Thymus (tissue), 11 donors: ENCODE measurements around the gene ARHGAP19. TPM values are rescaled to one million over a fixed set of nuclear protein-coding genes. Genes with fewer than 3 reads are reported as not detected.

Experiments used
- DNase-seq, 9 donors: peaks; one replicate each; pipeline ENCODE4 v3.0.0-alpha.2; 2013; ENCODE audit warnings: low spot score in 9 of 9, low read depth in 6 of 9, missing footprints in 1 of 9
- H3K27ac ChIP-seq, 2 donors: one replicate each; pipeline ENCODE4 v1.5.1; 2013; ENCODE audit warnings: control low read depth in 1 of 2, low read depth in 1 of 2, low read length in 1 of 2, mild to moderate bottlenecking in 1 of 2, moderate library complexity in 1 of 2
- H3K27me3 ChIP-seq, 2 donors: one replicate each; pipeline ENCODE4 v1.5.1; 2013; ENCODE audit warnings: low read length in 1 of 2; ENCODE audit not compliant: control insufficient read depth in 2 of 2, insufficient read depth in 1 of 2
- H3K36me3 ChIP-seq, 2 donors: one replicate each; pipeline ENCODE4 v1.5.1; 2013; ENCODE audit warnings: low read length in 1 of 2, mild to moderate bottlenecking in 1 of 2, moderate library complexity in 1 of 2; ENCODE audit not compliant: control insufficient read depth in 2 of 2, insufficient read depth in 2 of 2
- H3K4me1 ChIP-seq, 2 donors: one replicate each; pipeline ENCODE4 v1.5.1; 2013; ENCODE audit warnings: low read length in 2 of 2; ENCODE audit not compliant: control insufficient read depth in 2 of 2, insufficient read depth in 2 of 2
- H3K4me3 ChIP-seq, 2 donors: one replicate each; pipeline ENCODE4 v1.5.1; 2013; ENCODE audit warnings: low read length in 2 of 2, control low read depth in 1 of 2, mild to moderate bottlenecking in 1 of 2
- H3K9me3 ChIP-seq, 2 donors: one replicate each; pipeline ENCODE4 v1.5.1; 2013; ENCODE audit warnings: low read length in 1 of 2, mild to moderate bottlenecking in 1 of 2; ENCODE audit not compliant: control insufficient read depth in 2 of 2, insufficient read depth in 1 of 2
- WGBS: extraction: QIAGEN DNeasy Blood & Tissue Kit; methylation state at CpG from one replicate; pipeline ENCODE4 v1.1.7; 2013; 5-methylcytosine and 5-hydroxymethylcytosine counted together
- polyA plus RNA-seq: library from polyadenylated mRNA; stranded (reverse); fragments of 200-250 nt; gene quantifications from one replicate; pipeline ENCODE4 v1.2.3, GENCODE V29; 2013
- total RNA-seq: library from RNA; stranded (reverse); fragments of 120-200 nt; gene quantifications from one replicate; pipeline ENCODE4 v1.2.4, GENCODE V29; 2013
- donor health status: healthy.

Gene ARHGAP19
- total and polyA plus RNA-seq, 2 donors: 5.8 to 18.2 TPM

DNA sequence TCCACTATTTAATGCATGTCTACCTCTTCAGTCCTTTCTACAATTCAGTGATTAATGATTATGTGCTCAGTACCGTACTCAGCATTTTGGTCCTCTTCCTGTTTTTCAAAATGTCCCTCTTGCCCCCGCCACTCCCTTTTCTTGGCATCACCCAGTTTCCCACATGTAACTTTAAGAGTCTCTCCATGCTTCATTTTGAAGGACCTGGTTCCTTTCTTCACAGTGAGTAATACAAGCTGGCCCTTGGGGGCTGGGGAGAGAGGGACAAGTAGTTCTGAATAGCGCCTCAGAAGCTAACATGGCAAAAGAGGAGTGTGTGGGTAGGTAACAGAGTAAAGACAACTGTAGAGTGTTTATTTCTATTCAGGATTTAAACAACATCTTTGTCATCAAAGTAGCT is 72.1 kb downstream of the ARHGAP19 start:
- 98% methylated on average over 3 of the region's 3 CpGs for WGBS
- Histone ChIP-seq H3K36me3 (peaks cover 14 to 37% of the 10 kb centered on the region in 2 donors), H3K27me3 (no peaks in the 10 kb centered on the region), H3K4me1 (no peaks in the 10 kb centered on the region), H3K4me3 (no peak overlapping the region), H3K9me3 (no peaks in the 10 kb centered on the region), H3K27ac (no peak overlapping the region)
- no peak for DNase-seq

DNA sequence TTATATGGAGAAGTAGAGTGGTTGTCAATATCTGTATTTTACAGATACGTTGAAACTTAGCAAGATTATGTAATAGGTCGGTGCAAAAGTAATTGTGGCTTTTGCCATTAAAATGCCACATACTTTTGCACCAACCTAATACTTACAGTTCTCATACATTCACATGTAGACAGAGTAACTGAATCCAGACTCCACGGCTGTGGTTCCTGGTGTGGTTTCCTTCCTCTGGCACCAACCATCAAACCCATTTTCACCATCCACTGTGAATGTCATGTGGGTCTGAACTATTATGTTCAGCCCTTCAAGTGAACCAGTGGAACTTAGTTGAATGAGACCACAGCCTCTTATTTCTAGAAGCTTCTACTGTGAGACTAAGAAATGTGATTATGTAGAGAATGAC is 75.1 kb downstream of the ARHGAP19 start:
- Histone ChIP-seq H3K9me3 (no peaks in the 10 kb centered on the region), H3K36me3 (peaks cover 5 to 10% of the 10 kb centered on the region in 2 donors), H3K27ac (no peak overlapping the region), H3K4me1 (no peaks in the 10 kb centered on the region), H3K4me3 (no peak overlapping the region), H3K27me3 (no peaks in the 10 kb centered on the region)
- DNase-seq: no peak
- WGBS: 35% methylated on average over 3 of the region's 3 CpGs

DNA sequence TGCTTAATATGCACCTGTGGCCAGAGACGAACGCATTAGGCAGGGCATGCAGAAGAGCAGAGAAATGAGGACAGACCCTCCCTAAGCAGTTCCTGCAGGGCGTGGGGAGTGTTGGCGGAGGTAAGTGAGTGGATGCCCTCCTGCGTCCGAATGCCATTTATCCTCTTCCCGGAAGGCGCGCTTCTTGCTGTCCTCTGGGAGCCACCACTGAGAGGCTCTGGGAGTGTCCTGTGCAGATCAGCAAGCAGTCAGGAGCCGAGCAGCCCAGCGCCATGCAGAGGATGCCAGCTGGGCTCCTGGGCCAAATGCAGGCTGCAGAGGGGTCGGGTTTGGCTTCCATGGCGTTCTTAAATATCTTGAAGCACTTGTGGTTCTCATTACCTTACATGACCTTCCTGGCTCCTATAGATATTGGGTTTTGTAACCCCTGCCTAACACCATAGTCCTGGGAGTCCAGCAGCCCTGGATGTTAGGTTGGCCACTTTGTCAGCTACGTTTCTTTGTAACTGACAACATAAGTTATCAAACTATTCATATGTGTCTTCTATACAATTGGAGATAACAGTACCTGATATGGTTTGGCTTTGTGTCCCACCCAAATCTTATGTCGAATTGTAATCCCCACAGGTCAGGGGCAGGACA is 76.7 kb downstream of the ARHGAP19 start:
- no peaks in the 10 kb centered on the region for H3K4me1 ChIP-seq
- no peak overlapping the region for H3K27ac ChIP-seq
- H3K36me3 ChIP-seq: peaks cover 0 to 8% of the 10 kb centered on the region in 2 donors
- H3K4me3 ChIP-seq: no peak overlapping the region
- DNase-seq: no peak
- WGBS: 96% methylated on average over 15 of the region's 15 CpGs
- no peaks in the 10 kb centered on the region for H3K27me3 ChIP-seq
- no peaks in the 10 kb centered on the region for H3K9me3 ChIP-seq

DNA sequence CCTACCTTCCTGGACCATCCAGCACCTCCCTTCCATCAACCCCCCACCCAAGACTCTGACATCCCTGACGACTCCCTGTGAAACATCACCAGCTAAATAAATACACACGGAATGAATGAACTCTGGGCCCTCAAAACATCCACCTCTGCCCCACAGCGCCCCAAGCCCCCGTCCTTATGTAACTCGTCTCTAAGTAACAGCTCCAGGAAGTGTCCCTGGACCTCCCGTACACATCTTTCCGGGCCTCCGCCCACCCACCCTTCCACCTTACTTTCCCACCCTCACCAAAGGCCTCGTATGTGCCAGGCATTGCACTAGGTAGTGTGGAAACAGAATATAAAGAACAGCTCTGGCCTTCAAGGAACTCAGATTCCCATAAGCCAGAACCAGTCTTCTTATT is 79.0 kb downstream of the ARHGAP19 start:
- H3K27ac ChIP-seq: no peak overlapping the region
- H3K9me3 ChIP-seq: no peaks in the 10 kb centered on the region
- no peak for DNase-seq
- no peaks in the 10 kb centered on the region for H3K36me3 ChIP-seq
- H3K4me3 ChIP-seq: no peak overlapping the region
- H3K27me3 ChIP-seq: no peaks in the 10 kb centered on the region
- no peaks in the 10 kb centered on the region for H3K4me1 ChIP-seq
- 95% methylated on average over 9 of the region's 9 CpGs for WGBS

DNA sequence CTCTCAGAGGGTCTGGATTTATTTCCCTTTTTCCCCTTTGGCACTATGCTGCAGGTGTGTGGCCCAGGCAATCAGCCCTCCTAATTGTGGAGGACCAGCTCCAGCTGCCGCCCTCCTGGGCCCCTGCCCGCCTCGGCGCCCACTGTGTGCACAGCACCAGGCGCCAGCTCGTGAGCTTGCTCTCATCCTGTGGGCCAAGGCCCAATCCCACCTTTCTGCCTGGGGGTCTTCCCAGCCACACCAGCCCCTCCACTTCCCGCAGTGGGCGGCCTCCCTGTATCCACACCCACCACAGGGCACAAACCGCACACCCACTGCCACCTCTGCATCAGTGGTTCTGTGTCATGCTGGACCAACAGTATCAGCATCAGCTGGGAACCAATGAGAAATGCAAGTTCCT is 81.2 kb downstream of the ARHGAP19 start:
- Histone ChIP-seq H3K9me3 (no peaks in the 10 kb centered on the region), H3K27me3 (no peaks in the 10 kb centered on the region), H3K4me3 (no peak overlapping the region), H3K4me1 (peaks cover 0 to 10% of the 10 kb centered on the region in 2 donors), H3K27ac (no peak overlapping the region), H3K36me3 (no peaks in the 10 kb centered on the region)
- 94% methylated on average over 9 of the region's 9 CpGs for WGBS
- DNase-seq: no peak

DNA sequence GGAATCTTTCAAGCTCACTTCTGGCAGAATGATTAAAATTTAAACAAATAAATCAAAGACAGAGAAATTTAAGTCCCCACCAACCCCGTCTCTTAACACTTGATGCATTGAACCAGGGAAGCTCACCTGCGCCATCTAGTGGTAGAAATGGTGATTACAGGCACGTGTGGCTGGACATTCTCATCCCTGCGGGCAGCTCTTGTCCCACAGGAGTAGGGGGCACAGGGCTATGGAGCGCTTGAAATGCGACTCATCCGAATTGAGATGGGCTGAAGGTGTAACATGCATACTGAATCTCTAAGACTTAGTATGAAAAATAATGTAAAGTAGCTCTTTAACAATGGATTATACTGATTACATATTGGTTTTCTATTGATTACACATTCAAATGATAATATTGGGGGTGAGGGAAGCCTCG is 81.9 kb downstream of the ARHGAP19 start:
- peaks cover 0 to 10% of the 10 kb centered on the region in 2 donors for H3K4me1 ChIP-seq
- WGBS: 21% methylated on average over 8 of the region's 8 CpGs
- H3K27me3 ChIP-seq: no peaks in the 10 kb centered on the region
- H3K36me3 ChIP-seq: no peaks in the 10 kb centered on the region
- H3K4me3 ChIP-seq: no peak overlapping the region
- no peak overlapping the region for H3K27ac ChIP-seq
- DNase-seq: peak in 6 of 9 donors; percentile 49 to 82 (median 71)
- no peaks in the 10 kb centered on the region for H3K9me3 ChIP-seq

DNA sequence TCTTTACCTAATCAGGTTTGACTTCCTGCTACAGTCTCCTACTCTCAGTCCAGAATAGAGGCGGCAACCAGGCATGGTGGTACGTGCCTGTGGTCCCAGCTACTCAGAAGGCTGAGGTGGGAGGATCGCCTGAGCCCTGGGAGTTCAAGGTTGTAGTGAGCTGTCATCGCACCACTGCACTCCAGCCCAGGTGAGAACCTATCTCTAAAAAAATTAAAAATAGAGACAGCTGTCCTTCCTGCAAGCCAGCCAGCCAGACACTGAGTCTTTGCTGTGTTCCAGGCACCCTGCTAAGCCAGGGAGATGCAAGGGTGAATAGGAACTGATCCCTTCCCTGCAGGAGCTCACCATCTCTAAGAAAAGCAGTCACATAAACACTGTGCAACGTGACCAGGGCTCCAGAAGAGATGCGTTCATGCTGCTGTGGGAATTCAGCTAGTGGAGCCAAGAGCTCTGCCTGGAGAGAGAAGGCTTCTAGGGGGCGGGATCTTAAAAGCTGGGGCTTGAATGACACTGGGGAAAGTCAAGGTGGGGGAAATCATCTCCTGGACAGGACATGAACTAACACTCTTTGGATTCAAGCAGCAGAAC is 84.6 kb downstream of the ARHGAP19 start:
- 73% methylated on average over 7 of the region's 7 CpGs for whole genome bisulfite sequencing
- Histone ChIP-seq H3K4me3 (no peak overlapping the region), H3K27ac (no peak overlapping the region), H3K9me3 (peaks cover 0 to 6% of the 10 kb centered on the region in 2 donors), H3K27me3 (no peaks in the 10 kb centered on the region), H3K4me1 (peaks cover 0 to 10% of the 10 kb centered on the region in 2 donors), H3K36me3 (no peaks in the 10 kb centered on the region)
- DNase-seq: no peak

DNA sequence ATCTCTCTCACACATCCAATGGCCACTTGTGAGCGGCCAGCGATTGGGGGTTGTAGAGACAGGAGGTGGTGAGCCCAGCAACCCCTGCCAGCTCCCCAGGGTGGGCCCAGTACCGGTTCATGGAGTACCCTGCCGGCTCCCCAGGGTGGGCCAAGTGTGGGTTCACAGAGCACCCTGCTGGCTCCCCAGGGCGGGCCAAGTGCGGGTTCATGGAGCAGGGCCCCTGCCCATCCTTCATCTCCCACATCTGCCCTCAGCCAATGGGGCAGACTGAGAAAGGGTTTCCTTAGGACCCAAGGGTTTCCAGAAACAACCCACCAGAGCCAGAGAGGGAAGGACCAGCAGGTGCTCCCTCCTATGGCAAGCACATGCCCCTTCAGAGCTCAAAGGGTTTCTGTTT is 85.3 kb downstream of the ARHGAP19 start:
- WGBS: 96% methylated on average over 6 of the region's 6 CpGs
- DNase-seq: no peak
- Histone ChIP-seq H3K4me1 (peaks cover 0 to 11% of the 10 kb centered on the region in 2 donors), H3K27ac (no peak overlapping the region), H3K4me3 (no peak overlapping the region), H3K36me3 (no peaks in the 10 kb centered on the region), H3K9me3 (peaks cover 0 to 6% of the 10 kb centered on the region in 2 donors), H3K27me3 (no peaks in the 10 kb centered on the region)

DNA sequence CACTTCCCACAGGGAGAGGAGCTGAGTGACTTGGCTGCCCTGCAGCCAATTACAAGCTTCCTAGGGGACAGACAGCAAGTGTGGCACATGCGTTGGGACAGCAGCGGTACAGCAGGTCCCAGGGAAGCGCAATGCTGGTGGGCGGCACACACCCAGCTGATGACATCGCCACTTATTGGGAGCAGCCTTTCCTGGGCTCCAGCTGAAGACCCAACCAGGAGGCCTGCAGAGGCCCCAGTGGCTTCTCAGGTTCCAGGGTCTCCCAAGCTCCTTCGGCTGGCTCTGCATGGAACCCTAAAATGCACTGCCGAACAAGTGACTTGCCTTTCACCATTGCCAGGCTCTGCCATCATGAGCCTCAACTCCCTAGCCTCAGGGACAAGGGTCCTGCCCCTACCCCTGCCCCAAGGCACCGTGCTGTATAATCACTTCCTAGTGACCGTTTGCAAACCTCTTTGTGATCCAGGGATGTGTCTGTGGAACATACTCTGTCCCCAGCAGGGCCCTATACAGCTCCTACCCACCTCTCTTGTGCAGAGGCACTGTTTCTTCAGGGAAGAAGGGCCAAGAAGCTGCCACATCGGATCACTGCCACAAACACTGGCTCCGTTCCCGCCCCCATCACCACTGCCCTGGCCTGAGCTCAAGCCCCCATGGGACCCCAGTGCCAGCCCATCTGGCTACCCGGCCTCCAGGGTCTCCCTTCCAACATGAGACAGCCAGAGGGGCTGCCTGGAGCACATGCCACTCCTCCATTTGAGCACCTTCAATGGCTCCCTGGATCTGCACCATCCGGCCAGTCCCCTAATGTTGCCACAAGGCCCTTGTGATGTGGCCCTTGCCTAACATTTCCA is 87.4 kb downstream of the ARHGAP19 start:
- Histone ChIP-seq H3K36me3 (no peaks in the 10 kb centered on the region), H3K9me3 (peaks cover 0 to 9% of the 10 kb centered on the region in 2 donors), H3K4me3 (no peak overlapping the region), H3K4me1 (peaks cover 0 to 23% of the 10 kb centered on the region in 2 donors), H3K27me3 (no peaks in the 10 kb centered on the region), H3K27ac (no peak overlapping the region)
- WGBS: 96% methylated on average over 14 of the region's 14 CpGs
- no peak for DNase-seq
